Breast epithelium (tissue), 4 donors: ENCODE measurements around the gene COL9A3. TPM values are rescaled to one million over a fixed set of nuclear protein-coding genes. Genes with fewer than 3 reads are reported as not detected.

Experiments
- DNase-seq, 2 donors: peaks; one replicate each; pipeline ENCODE4 v3.0.0-alpha.2; 2019; ENCODE audit warnings: low spot score in 2 of 2
- H3K27ac ChIP-seq, 2 donors: fragments of 200-600 bp; sonication (generic) in 1 of 2; one replicate each; pipeline ENCODE4 v1.5.1; 2016 to 2019; ENCODE audit warnings: mild to moderate bottlenecking in 1 of 2
- H3K27me3 ChIP-seq, 2 donors: fragments of 200-600 bp; sonication (generic) in 1 of 2; one replicate each; pipeline versions ENCODE4 v1.5.1 to v1.6.0; 2017 to 2019; ENCODE audit warnings: control low read depth in 1 of 2, mild to moderate bottlenecking in 1 of 2
- H3K36me3 ChIP-seq: fragments of 200-600 bp; one replicate; pipeline ENCODE4 v1.5.1; 2019
- H3K4me1 ChIP-seq, 2 donors: fragments of 200-600 bp; sonication (generic); one replicate each; pipeline ENCODE4 v1.5.1; 2016 to 2019; ENCODE audit warnings: control low read depth in 1 of 2
- H3K4me3 ChIP-seq, 3 donors: fragments of 200-600 bp; sonication (generic); 1 replicate in 2 of 3; 2 replicates in 1 of 3; pipeline ENCODE4 v1.5.1; 2016 to 2019; ENCODE audit warnings: mild to moderate bottlenecking in 3 of 3, moderate library complexity in 2 of 3
- H3K9me3 ChIP-seq, 2 donors: fragments of 200-600 bp; sonication (generic) in 1 of 2; one replicate each; pipeline ENCODE4 v1.5.1; 2016 to 2019; ENCODE audit warnings: control low read depth in 1 of 2
- CTCF ChIP-seq, 3 donors: fragments of 450-650 bp; IDR thresholded peaks; one replicate each; pipeline ENCODE4 v1.5.1; 2016 to 2017; ENCODE audit warnings: antibody characterized with exemption in 3 of 3, mild to moderate bottlenecking in 3 of 3, moderate library complexity in 3 of 3
- POLR2A ChIP-seq: fragments of 450-650 bp; IDR thresholded peaks from one replicate; pipeline ENCODE4 v1.6.1; 2016; ENCODE audit warnings: antibody characterized with exemption, mild to moderate bottlenecking, moderate library complexity
- POLR2AphosphoS5 ChIP-seq, 3 donors: sonication (generic); formaldehyde crosslinking; IDR thresholded peaks; one replicate each; pipeline ENCODE4 v1.6.1; 2017; ENCODE audit warnings: antibody characterized with exemption in 3 of 3
- intact Hi-C: fragments of 100-400 bp; cut with DNase I; formaldehyde crosslinking; loops from one replicate; pipeline ENCODE4 v1.15.1; 2023; ENCODE audit warnings: low total_unique reads
- total RNA-seq, 3 donors: library from RNA; depleted of rRNA; stranded (reverse); fragments of >200 nt; gene quantifications; one replicate each; pipeline ENCODE4 v1.1.0, GENCODE V29; 2016

The COL9A3 gene
- total RNA-seq, 3 donors from 2014 or later: 0.16 to 10.2 (median 5.0) TPM

DNA sequence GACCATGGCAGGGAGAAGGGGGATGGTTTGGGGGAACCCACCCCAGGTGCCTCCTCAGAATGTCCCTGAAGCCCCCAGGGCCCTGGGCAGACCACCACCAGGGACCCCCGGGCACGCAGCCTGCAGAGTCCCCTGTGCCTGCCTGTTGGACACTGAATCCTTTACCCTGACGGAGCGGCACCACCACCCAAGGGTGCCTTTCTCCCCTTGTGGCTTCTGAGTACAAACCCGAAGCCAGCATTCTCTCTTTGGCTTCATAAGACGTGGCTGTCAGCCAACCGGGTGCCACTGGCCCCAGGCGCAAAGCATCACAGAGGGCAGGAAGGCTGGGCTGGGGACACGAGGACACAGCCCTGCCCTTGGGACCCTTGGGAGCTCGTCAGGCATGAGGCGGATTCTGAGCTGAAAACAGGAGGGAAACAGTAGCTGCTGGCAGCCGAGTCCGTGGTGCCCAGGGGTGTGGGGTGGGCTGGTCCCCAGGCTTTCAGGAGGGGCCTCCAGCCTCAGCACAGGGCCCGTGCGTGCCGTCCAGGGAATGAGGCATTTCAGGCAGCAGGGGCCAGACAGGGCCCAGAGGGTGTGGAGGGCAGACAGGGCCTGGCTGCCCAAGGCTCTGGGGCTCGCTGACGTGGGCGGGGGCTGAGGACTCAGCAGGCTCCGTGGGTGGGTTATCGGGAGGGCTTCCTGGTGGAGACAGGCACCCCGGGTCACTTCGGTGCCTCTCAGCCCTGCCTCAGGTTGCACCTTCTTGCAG is 3.5 kb downstream of the COL9A3 start:
- H3K27ac ChIP-seq: peak overlapping the region; percentile 55 to 78
- H3K27me3 ChIP-seq: peaks cover 4 to 9% of the 10 kb centered on the region in 2 donors
- H3K4me3 ChIP-seq: no peak overlapping the region
- intact Hi-C loops: no loop called here
- DNase-seq: no peak
- peaks cover 28 to 29% of the 10 kb centered on the region in 2 donors for H3K4me1 ChIP-seq
- no peak for TF ChIP-seq POLR2A
- TF ChIP-seq CTCF (IDR thresholded peaks at IDR 0.05): no peak
- TF ChIP-seq POLR2AphosphoS5 (IDR thresholded peaks at IDR 0.05): no peak
- H3K9me3 ChIP-seq: no peaks in the 10 kb centered on the region
- no peaks in the 10 kb centered on the region for H3K36me3 ChIP-seq

- intact Hi-C loops: no loop called here
- Histone ChIP-seq H3K36me3 (no peaks in the 10 kb centered on the region), H3K27ac (no peak overlapping the region), H3K27me3 (peaks cover 4% of the 10 kb centered on the region in 2 donors), H3K9me3 (no peaks in the 10 kb centered on the region), H3K4me3 (no peak overlapping the region), H3K4me1 (peaks cover 25 to 28% of the 10 kb centered on the region in 2 donors)
- DNase-seq: no peak
- TF ChIP-seq POLR2AphosphoS5 (IDR thresholded peaks at IDR 0.05) (no peak), CTCF (IDR thresholded peaks at IDR 0.05) (no peak), POLR2A (no peak)
Observed at GRCh38 chr20:62820962-62821725, 4.3 kb downstream of the COL9A3 start.

- Histone ChIP-seq H3K27me3 (peaks cover 3 to 4% of the 10 kb centered on the region in 2 donors), H3K36me3 (no peaks in the 10 kb centered on the region), H3K4me1 (peaks cover 23 to 28% of the 10 kb centered on the region in 2 donors), H3K9me3 (no peaks in the 10 kb centered on the region), H3K4me3 (no peak overlapping the region), H3K27ac (no peak overlapping the region)
- DNase-seq: no peak
- intact Hi-C loops: no loop called here
- TF ChIP-seq POLR2AphosphoS5 (IDR thresholded peaks at IDR 0.05) (no peak), CTCF (IDR thresholded peaks at IDR 0.05) (no peak), POLR2A (no peak)
Observed at GRCh38 chr20:62821726-62822210, 4.9 kb downstream of the COL9A3 start.

DNA sequence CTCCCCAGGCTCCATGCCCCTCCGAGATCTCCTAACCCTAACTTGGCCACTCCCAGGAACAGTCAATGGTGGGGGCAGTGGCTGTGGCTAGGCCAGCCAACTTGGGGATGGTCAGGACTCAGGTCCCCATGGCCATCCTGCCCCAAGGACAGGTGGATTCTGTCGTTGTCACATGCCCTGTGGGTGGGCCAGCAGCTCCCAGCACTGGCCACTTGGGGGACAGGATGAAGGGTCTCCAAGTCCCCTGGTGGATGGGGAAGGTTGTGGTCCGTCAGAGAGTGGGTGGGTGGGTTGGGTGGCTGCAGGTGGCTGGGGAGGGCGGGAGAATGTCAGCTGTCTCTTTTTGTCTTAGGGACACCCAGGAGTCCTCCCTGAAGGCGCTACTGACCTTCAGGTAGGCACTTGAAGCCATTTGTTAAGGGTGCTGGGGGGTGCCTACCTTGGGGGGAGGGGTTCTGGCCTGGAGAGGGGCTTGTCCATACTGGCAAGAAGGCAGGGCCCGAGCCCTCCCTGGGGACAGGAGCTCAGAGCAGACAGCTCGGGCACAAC is 5.5 kb downstream of the COL9A3 start:
- no peak overlapping the region for H3K27ac ChIP-seq
- no peak for TF ChIP-seq CTCF (IDR thresholded peaks at IDR 0.05)
- TF ChIP-seq POLR2AphosphoS5 (IDR thresholded peaks at IDR 0.05): no peak
- TF ChIP-seq POLR2A: no peak
- no peak overlapping the region for H3K4me3 ChIP-seq
- H3K36me3 ChIP-seq: no peaks in the 10 kb centered on the region
- H3K27me3 ChIP-seq: peaks cover under 1% of the 10 kb centered on the region in 2 donors
- H3K9me3 ChIP-seq: no peaks in the 10 kb centered on the region
- DNase-seq: no peak
- H3K4me1 ChIP-seq: peaks cover 19 to 28% of the 10 kb centered on the region in 2 donors
- intact Hi-C loops: no loop called here
